ENCODE results near the gene WRAP73. TPM values are rescaled to one million over a fixed set of nuclear protein-coding genes. Genes with fewer than 3 reads are reported as not detected.

WRAP73 gene
- total RNA-seq, 1 donor from 2014 or later = 14.4 TPM

- no peak for DNase-seq (ENCODE audit: low spot score in 2 of 2)
- Histone ChIP-seq H3K4me3 (no peak overlapping the region), H3K27me3 (peaks cover 6% of the 10 kb centered on the region), H3K36me3 (no peaks in the 10 kb centered on the region), H3K4me1 (peaks cover 0 to 1% of the 10 kb centered on the region in 2 donors), H3K27ac (no peak overlapping the region), H3K9me3 (no peaks in the 10 kb centered on the region)
- TF ChIP-seq, protein P1, sequence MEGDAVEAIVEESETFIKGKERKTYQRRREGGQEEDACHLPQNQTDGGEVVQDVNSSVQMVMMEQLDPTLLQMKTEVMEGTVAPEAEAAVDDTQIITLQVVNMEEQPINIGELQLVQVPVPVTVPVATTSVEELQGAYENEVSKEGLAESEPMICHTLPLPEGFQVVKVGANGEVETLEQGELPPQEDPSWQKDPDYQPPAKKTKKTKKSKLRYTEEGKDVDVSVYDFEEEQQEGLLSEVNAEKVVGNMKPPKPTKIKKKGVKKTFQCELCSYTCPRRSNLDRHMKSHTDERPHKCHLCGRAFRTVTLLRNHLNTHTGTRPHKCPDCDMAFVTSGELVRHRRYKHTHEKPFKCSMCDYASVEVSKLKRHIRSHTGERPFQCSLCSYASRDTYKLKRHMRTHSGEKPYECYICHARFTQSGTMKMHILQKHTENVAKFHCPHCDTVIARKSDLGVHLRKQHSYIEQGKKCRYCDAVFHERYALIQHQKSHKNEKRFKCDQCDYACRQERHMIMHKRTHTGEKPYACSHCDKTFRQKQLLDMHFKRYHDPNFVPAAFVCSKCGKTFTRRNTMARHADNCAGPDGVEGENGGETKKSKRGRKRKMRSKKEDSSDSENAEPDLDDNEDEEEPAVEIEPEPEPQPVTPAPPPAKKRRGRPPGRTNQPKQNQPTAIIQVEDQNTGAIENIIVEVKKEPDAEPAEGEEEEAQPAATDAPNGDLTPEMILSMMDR (IDR thresholded peaks at IDR 0.05) = no peak
- intact Hi-C loops (cut with DNase I) = no loop called here
These were observed 44.7 kb downstream of the WRAP73 start for GRCh38 chr1:3604997-3605823.

- no peaks in the 10 kb centered on the region for H3K36me3 ChIP-seq
- intact Hi-C loops (cut with DNase I) = no loop called here
- no peak overlapping the region for H3K27ac ChIP-seq
- no peaks in the 10 kb centered on the region for H3K9me3 ChIP-seq
- no peak for DNase-seq (ENCODE audit: low spot score in 2 of 2)
- peaks cover 6% of the 10 kb centered on the region for H3K27me3 ChIP-seq
- TF ChIP-seq, protein P1 (IDR thresholded peaks at IDR 0.05) = no peak
- no peaks in the 10 kb centered on the region for H3K4me1 ChIP-seq
- no peak overlapping the region for H3K4me3 ChIP-seq
These were observed 45.4 kb downstream of the WRAP73 start for GRCh38 chr1:3604468-3604974.

DNA sequence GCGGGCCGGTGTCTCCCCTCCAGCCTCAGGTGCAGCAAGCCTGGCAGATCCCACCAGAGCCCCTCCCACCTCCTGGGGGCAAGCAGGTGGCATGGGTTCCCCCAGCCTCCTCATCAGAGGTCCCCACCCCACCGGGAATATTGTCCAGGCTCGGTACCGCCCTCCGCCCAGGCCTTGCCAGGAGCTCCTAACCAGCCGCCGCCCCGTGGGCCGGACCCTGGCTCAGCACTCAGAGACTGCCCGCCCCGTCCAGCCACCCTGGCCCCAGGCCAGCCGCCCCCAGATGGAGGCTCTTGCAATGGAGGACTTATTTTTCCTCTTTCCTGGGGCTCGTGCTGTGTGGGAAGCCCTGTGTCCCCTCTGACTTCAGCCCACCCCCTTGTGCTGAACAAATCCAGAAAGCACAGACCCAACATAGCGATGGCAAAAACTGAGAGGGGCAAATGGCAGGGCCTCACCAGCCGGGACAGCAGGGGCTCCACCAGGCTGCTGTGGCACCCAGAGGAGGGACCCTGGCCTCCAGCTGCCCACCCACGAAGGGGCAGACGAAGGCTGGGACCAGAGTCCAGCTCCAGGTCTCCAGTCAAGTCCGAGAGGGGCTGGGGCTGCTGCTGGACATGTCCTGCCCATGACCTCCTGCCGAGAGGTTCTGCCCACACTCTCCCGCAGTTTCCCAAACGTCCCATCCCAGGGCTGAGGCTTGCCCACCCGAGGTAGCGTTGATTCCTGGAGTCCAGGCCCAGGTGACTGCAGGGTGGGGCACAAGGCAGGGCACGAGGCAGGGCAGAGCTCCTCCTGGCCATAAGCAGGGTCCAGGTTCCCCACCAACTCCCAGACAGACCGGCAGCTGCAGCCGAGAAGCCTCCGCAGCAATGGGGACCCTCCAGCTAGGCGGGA, 46.1 kb downstream of the WRAP73 start:
- Histone ChIP-seq H3K27ac (no peak overlapping the region), H3K4me3 (no peak overlapping the region), H3K27me3 (peaks cover 6% of the 10 kb centered on the region), H3K9me3 (no peaks in the 10 kb centered on the region), H3K4me1 (no peaks in the 10 kb centered on the region), H3K36me3 (no peaks in the 10 kb centered on the region)
- TF ChIP-seq, protein P1 (IDR thresholded peaks at IDR 0.05) = no peak
- intact Hi-C loops (cut with DNase I) = no loop called here
- DNase-seq (ENCODE audit: low spot score in 2 of 2) = no peak

DNA sequence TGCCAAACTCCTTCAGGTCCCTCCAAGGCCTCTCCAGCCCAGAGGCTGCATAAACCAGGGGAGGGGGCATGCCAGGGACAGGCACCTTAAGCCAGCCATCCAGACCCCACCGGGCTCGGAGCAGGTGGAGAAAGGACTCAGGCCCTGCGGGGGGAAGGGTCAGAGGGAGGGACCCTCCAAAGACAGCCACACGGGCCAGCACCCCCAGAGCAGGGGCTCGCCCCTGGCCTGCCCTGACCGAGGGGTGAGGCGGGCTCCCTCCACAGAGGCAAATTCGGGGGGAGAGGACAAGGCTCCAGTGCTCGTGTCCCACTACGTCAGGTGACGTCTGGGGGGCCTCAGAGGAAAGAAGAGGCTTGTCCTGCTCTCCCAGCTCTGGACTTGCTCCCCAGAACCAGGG, 46.7 kb downstream of the WRAP73 start:
- H3K36me3 ChIP-seq = no peaks in the 10 kb centered on the region
- no peak overlapping the region for H3K27ac ChIP-seq
- no peaks in the 10 kb centered on the region for H3K4me1 ChIP-seq
- no peak for DNase-seq (ENCODE audit: low spot score in 2 of 2)
- H3K27me3 ChIP-seq = peaks cover 6% of the 10 kb centered on the region
- TF ChIP-seq, protein P1 (IDR thresholded peaks at IDR 0.05) = no peak
- H3K4me3 ChIP-seq = no peak overlapping the region
- H3K9me3 ChIP-seq = no peaks in the 10 kb centered on the region
- intact Hi-C loops (cut with DNase I) = no loop called here

DNA sequence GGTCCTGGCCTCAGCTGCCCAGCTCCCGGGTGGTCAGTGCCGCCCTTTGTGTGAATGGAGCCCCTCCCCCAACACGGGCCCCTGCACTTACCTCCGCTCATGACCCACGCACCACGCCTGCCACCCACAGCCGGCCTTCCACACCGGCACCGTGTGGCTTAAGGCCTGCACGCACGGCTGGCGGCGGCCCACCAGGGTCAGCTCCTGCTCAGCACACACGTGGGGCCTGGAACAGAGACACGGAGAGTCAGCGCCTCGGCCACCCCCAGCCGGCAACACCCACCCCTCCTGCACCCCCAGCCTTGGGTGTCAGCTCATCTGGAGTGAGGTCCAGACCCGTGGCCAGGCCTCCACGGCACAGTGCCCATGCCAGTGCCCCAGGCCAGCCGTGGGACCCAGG, 47.5 kb downstream of the WRAP73 start:
- Histone ChIP-seq H3K27me3 (no peaks in the 10 kb centered on the region), H3K27ac (no peak overlapping the region), H3K4me1 (no peaks in the 10 kb centered on the region), H3K4me3 (no peak overlapping the region), H3K9me3 (no peaks in the 10 kb centered on the region), H3K36me3 (no peaks in the 10 kb centered on the region)
- TF ChIP-seq, protein P1 (IDR thresholded peaks at IDR 0.05) = no peak
- no peak for DNase-seq (ENCODE audit: low spot score in 2 of 2)
- intact Hi-C loops (cut with DNase I) = no loop called here
